Upper lobe of left lung (tissue), 6 donors: ENCODE measurements around the gene KNTC1. TPM values are rescaled to one million over a fixed set of nuclear protein-coding genes. Genes with fewer than 3 reads are reported as not detected.
"Not testable (repeated sequence)": the region's sequence is repeated elsewhere in the genome, so short reads cannot be mapped to it uniquely, and the experiment has no call there.

ENCODE experiments used
- ATAC-seq, 2 donors: fragments of 200-7000 bp; cut with Tn5 transposase; one replicate each; pipeline ENCODE4 v1.9.1; 2022; ENCODE audit warnings: mild to moderate bottlenecking in 2 of 2, moderate library complexity in 2 of 2; ENCODE audit not compliant: low FRiP score in 2 of 2
- DNase-seq, 2 donors: peaks; one replicate each; pipeline ENCODE4 v3.0.0-alpha.2; 2019 to 2020
- H3K27ac ChIP-seq, 4 donors: fragments of 200-600 bp; sonication (generic); one replicate each; pipeline ENCODE4 v1.5.1; 2016 to 2019
- H3K27me3 ChIP-seq, 4 donors: fragments of 200-600 bp; sonication (generic); one replicate each; pipeline ENCODE4 v1.5.1; 2017 to 2019
- H3K36me3 ChIP-seq, 4 donors: fragments of 200-600 bp; sonication (generic); one replicate each; pipeline ENCODE4 v1.5.1; 2016 to 2019
- H3K4me1 ChIP-seq, 4 donors: fragments of 200-600 bp; sonication (generic); one replicate each; pipeline ENCODE4 v1.5.1; 2018 to 2019
- H3K4me3 ChIP-seq, 4 donors: fragments of 200-600 bp; sonication (generic); one replicate each; pipeline ENCODE4 v1.5.1; 2017 to 2019; ENCODE audit warnings: mild to moderate bottlenecking in 2 of 4, moderate library complexity in 1 of 4
- H3K9me3 ChIP-seq, 4 donors: fragments of 200-600 bp; sonication (generic); one replicate each; pipeline ENCODE4 v1.5.1; 2018 to 2019
- CTCF ChIP-seq, 6 experiments: fragments of 450-650 bp in 4 of 6; fragments of 200-600 bp in 2 of 6; sonication (generic) in 2 of 6; IDR thresholded peaks; one replicate each; pipeline ENCODE4 v1.5.1; 2016 to 2019; ENCODE audit warnings: antibody characterized with exemption in 6 of 6
- EP300 ChIP-seq, 4 donors: sonication (generic); formaldehyde crosslinking; IDR thresholded peaks; one replicate each; pipeline ENCODE4 v1.5.1; 2017; ENCODE audit warnings: antibody characterized with exemption in 4 of 4, control low read depth in 2 of 4
- POLR2A ChIP-seq, 4 donors: fragments of 450-650 bp; IDR thresholded peaks; one replicate each; pipeline ENCODE4 v1.5.1; 2016 to 2017; ENCODE audit warnings: antibody characterized with exemption in 4 of 4, mild to moderate bottlenecking in 2 of 4
- POLR2AphosphoS5 ChIP-seq, 2 donors: sonication (generic); formaldehyde crosslinking; IDR thresholded peaks; one replicate each; pipeline ENCODE4 v1.5.1; 2017; ENCODE audit warnings: antibody characterized with exemption in 2 of 2
- WGBS, 2 donors: methylation state at CpG; one replicate each; pipeline ENCODE4 v1.1.5; 2017 to 2018; 5-methylcytosine and 5-hydroxymethylcytosine counted together
- total RNA-seq, 6 donors: library from RNA; depleted of rRNA in 4 of 6; stranded (reverse); fragments of >200 nt in 4 of 6; gene quantifications; one replicate each; pipeline versions ENCODE4 v1.1.0 to v1.2.1, GENCODE V29; 2016 to 2021
- donor health status: DM: no; HTN: no; CAD: no; lungs with moderate emphysema.
- donor health status: DM: no; HTN: yes; CAD: no; lungs with severe emphysema.

Gene KNTC1
- total RNA-seq, 6 donors from 2014 or later, result 6.7 to 34.6 (median 17.6) TPM

GRCh38 chr12:122503783-122504590, 23.1 kb upstream of the KNTC1 start:
- no peak overlapping the region for H3K27ac ChIP-seq
- H3K9me3 ChIP-seq, result no peaks in the 10 kb centered on the region
- TF ChIP-seq CTCF (IDR thresholded peaks at IDR 0.05) (no peak), POLR2AphosphoS5 (IDR thresholded peaks at IDR 0.05) (no peak)
- H3K27me3 ChIP-seq, result no peaks in the 10 kb centered on the region
- peaks cover 10 to 19% (median 15%) of the 10 kb centered on the region in 4 donors for H3K4me1 ChIP-seq
- WGBS, 2 donors, result 84 to 90% methylated on average over 6 of the region's 6 CpGs
- ATAC-seq, result no peak
- no peak overlapping the region for H3K4me3 ChIP-seq
- DNase-seq, result no peak
- H3K36me3 ChIP-seq, result peaks cover 51 to 63% (median 59%) of the 10 kb centered on the region in 4 donors

- ATAC-seq (no peak), DNase-seq (no peak)
- H3K27ac ChIP-seq, result no peak overlapping the region
- H3K27me3 ChIP-seq, result no peaks in the 10 kb centered on the region
- H3K4me3 ChIP-seq, result no peak overlapping the region
- TF ChIP-seq CTCF (IDR thresholded peaks at IDR 0.05), result no peak
- TF ChIP-seq EP300 (IDR thresholded peaks at IDR 0.05), result no peak
- TF ChIP-seq POLR2AphosphoS5 (IDR thresholded peaks at IDR 0.05), result no peak
- no peak for TF ChIP-seq POLR2A (IDR thresholded peaks at IDR 0.05)
- H3K36me3 ChIP-seq, result peaks cover 67 to 79% (median 74%) of the 10 kb centered on the region in 4 donors
- H3K4me1 ChIP-seq, result peaks cover 3 to 10% (median 7%) of the 10 kb centered on the region in 4 donors
- WGBS, 2 donors, result 83 to 89% methylated on average over 10 to 11 of the region's 11 CpGs
- no peaks in the 10 kb centered on the region for H3K9me3 ChIP-seq
Measured at GRCh38 chr12:122505419-122506051, 21.5 kb upstream of the KNTC1 start.

- peaks cover 74 to 88% (median 83%) of the 10 kb centered on the region in 4 donors for H3K36me3 ChIP-seq
Measured at GRCh38 chr12:122506393-122506938, 20.6 kb upstream of the KNTC1 start.

GRCh38 chr12:122508163-122508562, 18.9 kb upstream of the KNTC1 start:
- TF ChIP-seq POLR2AphosphoS5 (IDR thresholded peaks at IDR 0.05), result no peak
- no peak for TF ChIP-seq EP300 (IDR thresholded peaks at IDR 0.05)
- no peak for TF ChIP-seq CTCF (IDR thresholded peaks at IDR 0.05)
- TF ChIP-seq POLR2A (IDR thresholded peaks at IDR 0.05), result no peak
- H3K4me1 ChIP-seq, result no peaks in the 10 kb centered on the region
- no peak overlapping the region for H3K27ac ChIP-seq
- H3K4me3 ChIP-seq, result no peak overlapping the region
- DNase-seq (no peak), ATAC-seq (no peak)
- no peaks in the 10 kb centered on the region for H3K9me3 ChIP-seq
- WGBS, 2 donors, result 94% methylated on average over 5 of the region's 5 CpGs
- H3K36me3 ChIP-seq, result peaks cover 81 to 100% (median 98%) of the 10 kb centered on the region in 4 donors
- H3K27me3 ChIP-seq, result no peaks in the 10 kb centered on the region

More at GRCh38 chr12:122506393-122506938, 20.6 kb upstream of the KNTC1 start:
- H3K4me3 ChIP-seq, result no peak overlapping the region
- H3K4me1 ChIP-seq, result peaks cover under 1 to 3% (median 2%) of the 10 kb centered on the region in 4 donors
- H3K27me3 ChIP-seq, result no peaks in the 10 kb centered on the region
- no peak for TF ChIP-seq CTCF (IDR thresholded peaks at IDR 0.05)
- no peak for TF ChIP-seq EP300 (IDR thresholded peaks at IDR 0.05)
- no peak for TF ChIP-seq POLR2A (IDR thresholded peaks at IDR 0.05)
- TF ChIP-seq POLR2AphosphoS5 (IDR thresholded peaks at IDR 0.05), result no peak
- ATAC-seq, result no peak
- no peak overlapping the region for H3K27ac ChIP-seq
- H3K9me3 ChIP-seq, result no peaks in the 10 kb centered on the region
- WGBS, 2 donors, result 79 to 87% methylated on average over 5 of the region's 5 CpGs
- no peak for DNase-seq

- H3K4me1 ChIP-seq, ATAC-seq, H3K27ac ChIP-seq, H3K27me3 ChIP-seq, H3K9me3 ChIP-seq, H3K4me3 ChIP-seq, DNase-seq: not testable (repeated sequence)
- peaks cover 82 to 100% (median 94%) of the 10 kb centered on the region in 4 donors for H3K36me3 ChIP-seq
- 92 to 98% methylated on average over 3 of the region's 3 CpGs for WGBS, 2 donors
Measured at GRCh38 chr12:122513028-122513427, 14.0 kb upstream of the KNTC1 start.
